Activated naive CD4-positive, alpha-beta T cell treated with anti-CD3 and anti-CD28 coated beads, Interleukin-2, amount 50 U/mL, for 72 hours (primary cell): Measurements from ENCODE around the gene TRAT1. TPM values are rescaled to one million over a fixed set of nuclear protein-coding genes. Genes with fewer than 3 reads are reported as not detected.

Experiments
- ATAC-seq, 2 donors: fragments of 150-1000 bp; cut with Tn5 transposase; 2 replicates each; pipeline ENCODE4 v1.10.0; 2021; ENCODE audit warnings: mild to moderate bottlenecking in 2 of 2, moderate library complexity in 2 of 2
- DNase-seq, 2 donors: peaks; one replicate each; pipeline ENCODE4 v3.0.0; 2021 to 2022; ENCODE audit warnings: low spot score in 2 of 2
- H3K27ac Mint-ChIP-seq, 2 donors: one replicate each; pipeline ENCODE4 v1.8.0; 2022; ENCODE audit warnings: mild to moderate bottlenecking in 2 of 2, mixed read lengths in 2 of 2
- H3K36me3 Mint-ChIP-seq, 2 donors: one replicate each; pipeline ENCODE4 v1.8.0; 2022; ENCODE audit warnings: mixed read lengths in 2 of 2
- H3K9me3 Mint-ChIP-seq, 2 donors: one replicate each; pipeline ENCODE4 v1.8.0; 2022; ENCODE audit warnings: mixed read lengths in 2 of 2
- total RNA-seq, 2 donors: library from RNA; stranded (reverse); gene quantifications; one replicate each; pipeline ENCODE4 v1.2.3, GENCODE V29; 2022

TRAT1 gene
- total RNA-seq, 2 donors from 2014 or later = 11.8 to 25.9 TPM

GRCh38 chr3:108897883-108898282, 75.3 kb downstream of the TRAT1 start:
- Mint-ChIP-seq H3K36me3 (no peaks in the 10 kb centered on the region), H3K27ac (peak overlapping the region; percentile 25 to 71), H3K9me3 (no peaks in the 10 kb centered on the region)
- ATAC-seq = peak; percentile 60 to 63
- DNase-seq = no peak

DNA sequence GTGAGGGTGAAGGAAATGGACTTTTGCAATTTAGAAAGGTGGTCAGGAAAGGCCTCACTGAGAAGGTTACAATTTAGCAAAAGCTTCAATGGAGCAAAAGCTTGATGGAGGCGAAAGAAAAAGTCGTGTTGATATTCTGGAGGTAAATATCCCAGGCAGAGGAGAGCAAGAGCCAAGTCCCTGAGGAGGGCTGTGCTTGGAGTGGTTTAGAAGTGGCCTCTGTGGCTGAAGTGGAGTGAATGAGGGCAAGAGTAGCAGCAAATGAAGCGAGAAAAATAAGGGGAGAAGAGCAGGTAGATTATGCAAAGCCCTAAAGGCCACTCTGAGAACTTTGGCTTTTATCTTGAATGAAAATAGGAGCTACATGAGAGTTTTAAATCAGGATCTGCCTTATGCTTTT, 76.9 kb downstream of the TRAT1 start:
- no peak for DNase-seq
- no peaks in the 10 kb centered on the region for H3K9me3 Mint-ChIP-seq
- H3K27ac Mint-ChIP-seq = peak overlapping the region in 1 of 2 donors; percentile 18

More for the DNA sequence above, 76.9 kb downstream of the TRAT1 start:
- no peaks in the 10 kb centered on the region for H3K36me3 Mint-ChIP-seq
- ATAC-seq = no peak

Other genes starting within 250 kb of the TRAT1 start
- 10 to 100 TPM; 48.3 to 53.4 TPM for gene CIP2A, start 233.3 kb upstream of the TRAT1 start, total RNA-seq
- 10 to 100 TPM; 13.9 to 20.0 TPM for gene DZIP3, start 233.1 kb upstream of the TRAT1 start, total RNA-seq
- gene RETNLB, start 65.4 kb upstream of the TRAT1 start, total RNA-seq = not detected
- not detected for gene GUCA1C, start 131.1 kb downstream of the TRAT1 start, total RNA-seq